Suprapubic skin (tissue), 3 donors: Measurements from ENCODE around the gene PLEKHA3.

Source experiments
- CTCF ChIP-seq, 2 donors: fragments of 200-600 bp in 1 of 2; fragments of 450-650 bp in 1 of 2; sonication (generic) in 1 of 2; IDR thresholded peaks; one replicate each; pipeline ENCODE4 v1.5.1; 2016 to 2019; ENCODE audit warnings: antibody characterized with exemption in 2 of 2, mild to moderate bottlenecking in 1 of 2, moderate library complexity in 1 of 2
- EP300 ChIP-seq: sonication (generic); formaldehyde crosslinking; IDR thresholded peaks from one replicate; pipeline ENCODE4 v1.6.1; 2017; ENCODE audit warnings: antibody characterized with exemption

GRCh38 chr2:178479275-178479616, 1.0 kb upstream of the PLEKHA3 start:
- TF ChIP-seq CTCF (IDR thresholded peaks at IDR 0.05) (no peak), EP300 (no peak)
